HCT116 (cell line): ENCODE data around the gene RNGTT.

Source experiments
- CEBPB ChIP-seq: IDR thresholded peaks from 2 replicates; pipeline ENCODE4 v1.6.1; 2012; ENCODE audit warnings: low read depth
- CTCF ChIP-seq, 3 experiments: fragments of 200-600 bp in 1 of 3; sonication (generic) in 1 of 3; IDR thresholded peaks in 2 of 3; conservative IDR thresholded peaks in 1 of 3; 2 replicates each; pipeline ENCODE4 v1.5.1; 2012 to 2017; ENCODE audit warnings: low read depth in 2 of 3, low read length in 2 of 3, antibody characterized with exemption in 1 of 3, borderline replicate concordance in 1 of 3, control low read depth in 1 of 3, mild to moderate bottlenecking in 1 of 3, mixed read lengths in 1 of 3, mixed run types in 1 of 3, moderate library complexity in 1 of 3; ENCODE audit not compliant: insufficient read depth in 1 of 3
- EZH2 ChIP-seq: fragments of 200-600 bp; sonication (generic); IDR thresholded peaks from 2 replicates; pipeline ENCODE4 v1.6.1; 2017; ENCODE audit warnings: antibody characterized with exemption, mixed run types
- POLR2A ChIP-seq: IDR thresholded peaks from 2 replicates; pipeline ENCODE4 v1.7.0; 2011; ENCODE audit warnings: borderline replicate concordance; ENCODE audit not compliant: insufficient read depth, insufficient read length; ENCODE audit errors: extremely low read depth
- POLR2AphosphoS5 ChIP-seq: IDR thresholded peaks from 2 replicates; pipeline ENCODE4 v1.6.1; 2011; ENCODE audit warnings: mild to moderate bottlenecking, low read depth, low read length, moderate library complexity
- ZNF274 ChIP-seq: fragments of 200-500 bp; sonication (Bioruptor generic); IDR thresholded peaks from 2 replicates; pipeline ENCODE4 v1.6.1; 2014; ENCODE audit warnings: mild to moderate bottlenecking, low read depth, low read length, inconsistent platforms

GRCh38 chr6:88871498-88871897 lies 91.9 kb downstream of the RNGTT start:
- no peak for TF ChIP-seq CTCF (IDR thresholded peaks at IDR 0.05 in 2 of 3, conservative IDR thresholded peaks at IDR 0.05 in 1 of 3; ENCODE audit: borderline replicate concordance in 1 of 3, insufficient read depth in 1 of 3, low read depth in 2 of 3, low read length in 2 of 3)
- TF ChIP-seq POLR2A, result no peak
- TF ChIP-seq POLR2AphosphoS5, result no peak
- no peak for TF ChIP-seq CEBPB
- no peak for TF ChIP-seq EZH2
- TF ChIP-seq ZNF274, result no peak
